Duodenal mucosa (tissue), 2 donors: ENCODE results near the gene CD44.
"Not testable (repeated sequence)": the region's sequence is repeated elsewhere in the genome, so short reads cannot be mapped to it uniquely, and the experiment has no call there.

Experiments used
- H3K27ac ChIP-seq: one replicate; pipeline ENCODE4 v1.7.0; 2013; ENCODE audit warnings: low read depth, low read length
- H3K27me3 ChIP-seq, 2 donors: one replicate each; pipeline ENCODE4 v1.7.0; 2013; ENCODE audit warnings: low read length in 2 of 2, control low read depth in 1 of 2; ENCODE audit not compliant: insufficient read depth in 2 of 2, control insufficient read depth in 1 of 2
- H3K36me3 ChIP-seq, 2 donors: one replicate each; pipeline ENCODE4 v1.7.0; 2013; ENCODE audit warnings: low read length in 2 of 2, control low read depth in 1 of 2; ENCODE audit not compliant: insufficient read depth in 2 of 2, control insufficient read depth in 1 of 2
- H3K4me1 ChIP-seq, 2 donors: one replicate each; pipeline ENCODE4 v1.7.0; 2013; ENCODE audit warnings: low read length in 2 of 2, control low read depth in 1 of 2; ENCODE audit not compliant: insufficient read depth in 2 of 2, control insufficient read depth in 1 of 2
- H3K4me3 ChIP-seq, 2 donors: one replicate each; pipeline ENCODE4 v1.7.0; 2013; ENCODE audit warnings: low read length in 2 of 2, low read depth in 1 of 2
- H3K9ac ChIP-seq, 2 donors: one replicate each; pipeline ENCODE4 v1.7.0; 2013; ENCODE audit warnings: low read length in 2 of 2, low read depth in 1 of 2
- H3K9me3 ChIP-seq, 2 donors: one replicate each; pipeline ENCODE4 v1.7.0; 2013; ENCODE audit warnings: low read length in 2 of 2, control low read depth in 1 of 2; ENCODE audit not compliant: control insufficient read depth in 1 of 2

CD44 gene

DNA sequence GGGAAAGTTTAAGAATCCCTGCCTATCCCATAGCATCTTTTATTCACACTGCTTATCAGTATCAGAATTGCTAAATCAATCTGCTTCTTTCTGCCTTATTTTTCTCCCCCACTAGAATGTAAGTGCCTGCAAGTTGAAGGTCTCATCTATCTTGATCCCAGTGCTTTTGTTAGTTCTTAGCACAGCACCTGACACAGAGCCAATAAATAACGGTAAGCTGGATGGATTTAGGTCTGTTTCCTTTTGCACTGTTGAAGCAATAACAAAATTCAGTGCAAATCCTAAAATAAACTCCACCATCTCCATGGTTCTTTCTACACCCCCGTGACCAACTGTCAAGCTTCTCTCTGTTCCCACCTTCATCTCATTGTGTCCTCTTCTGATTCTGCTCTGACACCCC, 36.7 kb upstream of the CD44 start:
- Histone ChIP-seq H3K27ac (no peak overlapping the region), H3K27me3 (no peaks in the 10 kb centered on the region), H3K4me1 (peaks cover 5 to 8% of the 10 kb centered on the region in 2 donors), H3K9ac (no peak overlapping the region), H3K36me3 (no peaks in the 10 kb centered on the region), H3K4me3 (no peak overlapping the region), H3K9me3 (no peaks in the 10 kb centered on the region)

DNA sequence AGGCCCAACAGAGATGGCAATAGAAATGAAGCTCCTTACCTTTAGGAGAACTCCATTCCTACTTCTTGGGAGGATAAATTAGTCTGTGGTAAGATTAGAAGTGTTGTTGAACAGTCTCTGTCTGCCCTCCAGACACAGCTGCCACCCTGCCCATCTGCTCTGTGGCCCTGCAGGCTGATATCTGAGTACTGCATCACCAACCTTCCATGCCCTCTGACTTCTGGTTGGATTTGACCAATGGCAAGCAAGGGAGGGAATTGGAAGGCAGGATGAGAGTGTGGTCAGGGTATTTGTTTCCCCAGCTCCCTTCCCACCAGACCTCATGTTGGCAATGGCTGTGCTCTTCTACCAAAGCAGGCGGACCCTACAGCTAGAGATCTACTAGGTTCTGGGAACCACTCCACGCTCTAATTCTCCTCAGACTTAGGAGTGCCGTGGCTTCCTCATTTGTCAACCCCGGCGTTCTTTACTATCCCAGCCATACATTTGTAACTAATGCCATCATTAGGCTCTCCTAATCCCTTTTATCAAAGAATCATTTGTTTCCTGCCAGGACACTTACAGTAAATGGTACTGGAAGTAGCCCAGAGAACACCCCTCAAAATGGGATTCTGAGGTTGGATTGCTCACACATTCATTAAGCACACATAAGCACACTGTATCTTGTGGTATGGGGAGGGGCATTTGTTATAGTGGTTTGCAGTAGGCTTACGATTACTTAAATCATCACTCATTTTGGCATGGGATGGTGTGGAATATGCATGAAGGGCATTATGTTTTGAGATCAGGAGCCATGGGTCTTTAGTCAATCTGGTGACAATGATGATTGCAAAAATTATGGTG, 35.4 kb upstream of the CD44 start:
- no peaks in the 10 kb centered on the region for H3K36me3 ChIP-seq
- no peak overlapping the region for H3K4me3 ChIP-seq
- H3K27me3 ChIP-seq = no peaks in the 10 kb centered on the region
- no peaks in the 10 kb centered on the region for H3K9me3 ChIP-seq
- H3K4me1 ChIP-seq = peaks cover 6 to 12% of the 10 kb centered on the region in 2 donors
- no peak overlapping the region for H3K9ac ChIP-seq
- H3K27ac ChIP-seq = no peak overlapping the region

DNA sequence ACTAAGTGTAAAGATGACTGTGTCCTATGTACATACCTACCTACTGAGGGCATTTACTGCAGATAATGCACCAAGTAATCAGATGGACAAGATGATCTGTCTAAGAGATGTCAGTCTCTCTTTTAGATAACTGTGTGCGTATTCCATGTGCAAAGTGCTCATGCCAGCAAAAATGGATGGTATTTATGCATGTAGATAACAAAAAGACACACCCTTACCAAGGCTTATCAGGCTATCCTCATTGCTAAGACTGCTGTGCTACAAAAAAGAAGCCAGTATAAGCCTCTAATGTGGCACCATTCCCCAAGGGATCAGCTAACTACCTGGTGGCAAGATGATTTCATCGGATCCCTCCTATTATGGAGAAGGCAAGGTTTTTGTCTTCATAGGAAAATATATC, 34.3 kb upstream of the CD44 start:
- no peaks in the 10 kb centered on the region for H3K36me3 ChIP-seq
- no peak overlapping the region for H3K27ac ChIP-seq
- no peak overlapping the region for H3K9ac ChIP-seq
- H3K4me1 ChIP-seq = peaks cover 6 to 9% of the 10 kb centered on the region in 2 donors
- H3K27me3 ChIP-seq = no peaks in the 10 kb centered on the region
- H3K4me3 ChIP-seq = no peak overlapping the region
- no peaks in the 10 kb centered on the region for H3K9me3 ChIP-seq

DNA sequence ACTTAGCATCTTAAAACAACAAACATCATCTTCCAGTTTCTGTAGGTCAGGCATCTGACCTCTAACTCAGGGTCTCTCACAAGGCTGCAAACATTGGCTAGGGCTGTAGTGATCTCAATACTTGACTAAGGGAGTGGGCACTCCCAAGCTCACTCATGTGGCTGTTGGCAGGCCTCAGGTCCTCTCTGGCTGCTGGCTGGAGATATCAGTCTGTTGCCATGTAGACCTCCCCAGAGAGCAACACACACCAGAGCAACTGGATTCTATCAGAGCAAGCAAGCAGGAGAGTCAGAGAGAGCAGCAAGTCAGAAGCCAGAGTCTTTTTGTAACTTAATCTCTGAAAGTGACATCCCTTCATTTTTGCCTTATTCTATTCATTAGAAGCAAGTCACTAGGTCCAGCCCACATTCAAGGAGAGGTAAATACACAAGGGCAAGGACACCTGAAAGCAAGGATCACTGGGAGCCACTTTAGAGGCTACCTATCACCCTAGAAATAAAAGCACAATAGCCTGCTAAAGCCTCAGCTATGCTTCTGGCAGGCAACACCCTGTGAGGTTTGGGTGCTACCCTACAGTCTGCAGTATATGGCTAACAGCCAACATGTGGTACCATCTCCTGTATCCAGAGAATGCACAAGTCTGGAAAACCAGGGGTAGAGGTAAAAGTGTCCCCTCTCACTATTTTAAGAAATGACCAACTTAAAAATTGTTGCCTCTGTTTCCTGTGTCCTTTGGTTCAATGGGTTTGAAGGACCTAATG, 33.5 kb upstream of the CD44 start:
- Histone ChIP-seq H3K27me3 (no peaks in the 10 kb centered on the region), H3K4me1 (peaks cover 8 to 9% of the 10 kb centered on the region in 2 donors), H3K27ac (no peak overlapping the region), H3K4me3 (no peak overlapping the region), H3K36me3 (no peaks in the 10 kb centered on the region), H3K9me3 (no peaks in the 10 kb centered on the region), H3K9ac (no peak overlapping the region)

DNA sequence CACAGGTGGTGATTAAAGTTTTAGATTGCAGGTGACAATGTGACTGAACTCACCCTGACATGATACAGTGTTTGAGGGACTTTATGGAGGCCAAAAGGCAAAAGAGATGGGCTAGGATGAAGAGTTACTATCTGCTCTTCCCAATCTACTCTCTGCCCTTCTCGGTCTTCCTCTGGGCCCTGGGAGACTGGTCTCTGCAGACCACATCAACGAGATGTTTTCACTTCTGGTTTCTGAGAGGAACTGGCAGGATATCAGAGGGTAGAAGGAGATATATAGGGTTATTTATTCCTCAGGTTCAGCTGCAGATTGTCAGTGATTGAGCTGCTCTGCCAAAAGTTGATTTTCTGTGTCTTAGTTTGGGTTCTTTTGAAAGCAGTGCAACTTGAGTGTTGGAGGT, 32.4 kb upstream of the CD44 start:
- peaks cover 17 to 19% of the 10 kb centered on the region in 2 donors for H3K4me1 ChIP-seq
- H3K27ac ChIP-seq = no peak overlapping the region
- no peak overlapping the region for H3K4me3 ChIP-seq
- H3K27me3 ChIP-seq = no peaks in the 10 kb centered on the region
- H3K9me3 ChIP-seq = no peaks in the 10 kb centered on the region
- H3K36me3 ChIP-seq = no peaks in the 10 kb centered on the region
- H3K9ac ChIP-seq = no peak overlapping the region

DNA sequence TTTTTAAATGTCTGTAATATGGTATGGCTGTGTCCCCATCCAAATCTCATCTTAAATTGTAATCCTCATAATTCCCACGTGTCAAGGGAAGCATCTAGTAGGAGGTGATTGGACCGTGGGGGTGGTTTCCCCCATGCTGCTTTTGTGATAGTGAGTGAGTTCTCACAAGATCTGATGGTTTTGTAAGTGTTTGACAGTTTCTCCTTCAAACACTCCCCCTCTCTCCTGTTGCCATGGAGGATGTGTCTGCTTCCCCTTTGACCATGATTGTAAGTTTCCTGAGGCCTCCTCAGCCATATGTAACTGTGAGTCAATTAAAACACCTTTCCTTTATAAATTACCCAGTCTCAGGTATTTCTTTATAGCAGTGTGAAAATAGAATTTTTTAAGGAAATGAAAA, 31.1 kb upstream of the CD44 start:
- no peak overlapping the region for H3K9ac ChIP-seq
- H3K36me3 ChIP-seq = no peaks in the 10 kb centered on the region
- H3K27me3 ChIP-seq = no peaks in the 10 kb centered on the region
- H3K9me3 ChIP-seq = no peaks in the 10 kb centered on the region
- no peak overlapping the region for H3K27ac ChIP-seq
- peaks cover 20 to 21% of the 10 kb centered on the region in 2 donors for H3K4me1 ChIP-seq
- no peak overlapping the region for H3K4me3 ChIP-seq

DNA sequence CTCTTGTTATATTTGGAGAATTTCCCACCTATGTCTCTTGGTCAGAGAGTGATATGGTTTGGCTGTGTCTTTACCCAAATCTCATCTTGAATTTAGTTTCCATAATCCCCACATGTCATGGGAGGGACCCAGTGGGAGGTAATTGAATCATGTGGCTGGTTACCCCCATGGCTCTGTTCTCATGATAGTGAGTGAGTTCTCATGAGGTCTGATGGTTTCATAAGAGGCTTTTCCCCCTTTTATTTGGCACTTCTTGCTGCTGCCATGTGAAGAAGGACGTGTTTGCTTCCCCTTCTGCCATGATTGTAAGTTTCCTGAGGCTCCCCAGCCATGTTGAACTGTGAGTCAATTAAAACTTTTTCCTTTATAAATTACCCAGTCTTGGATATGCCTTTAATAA, 30.6 kb upstream of the CD44 start:
- H3K9me3 ChIP-seq, H3K9ac ChIP-seq, H3K4me3 ChIP-seq, H3K36me3 ChIP-seq, H3K27me3 ChIP-seq, H3K27ac ChIP-seq: not testable (repeated sequence)
- peaks cover 20 to 21% of the 10 kb centered on the region in 2 donors for H3K4me1 ChIP-seq

DNA sequence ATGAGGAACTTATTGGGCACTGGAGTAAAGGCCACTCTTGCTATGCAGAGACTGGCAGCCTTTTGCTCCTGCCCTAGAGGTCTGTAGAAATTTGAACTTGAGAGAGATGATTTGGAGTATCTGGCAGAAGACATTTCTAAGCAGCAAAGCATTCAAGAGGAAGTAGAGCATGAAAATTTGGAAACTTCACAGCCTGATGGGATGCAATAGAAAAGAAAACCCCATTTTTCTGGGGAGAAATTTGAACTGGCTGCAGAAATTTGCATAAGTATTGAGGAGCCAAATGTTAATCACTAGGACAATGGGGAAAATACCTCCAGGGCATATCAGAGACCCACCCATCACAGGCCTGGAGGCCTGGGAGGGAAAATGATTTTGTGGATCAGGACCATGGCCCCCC, 29.9 kb upstream of the CD44 start:
- no peak overlapping the region for H3K27ac ChIP-seq
- H3K4me3 ChIP-seq = no peak overlapping the region
- H3K27me3 ChIP-seq = no peaks in the 10 kb centered on the region
- no peak overlapping the region for H3K9ac ChIP-seq
- H3K9me3 ChIP-seq = no peaks in the 10 kb centered on the region
- no peaks in the 10 kb centered on the region for H3K36me3 ChIP-seq
- peaks cover 20 to 21% of the 10 kb centered on the region in 2 donors for H3K4me1 ChIP-seq

DNA sequence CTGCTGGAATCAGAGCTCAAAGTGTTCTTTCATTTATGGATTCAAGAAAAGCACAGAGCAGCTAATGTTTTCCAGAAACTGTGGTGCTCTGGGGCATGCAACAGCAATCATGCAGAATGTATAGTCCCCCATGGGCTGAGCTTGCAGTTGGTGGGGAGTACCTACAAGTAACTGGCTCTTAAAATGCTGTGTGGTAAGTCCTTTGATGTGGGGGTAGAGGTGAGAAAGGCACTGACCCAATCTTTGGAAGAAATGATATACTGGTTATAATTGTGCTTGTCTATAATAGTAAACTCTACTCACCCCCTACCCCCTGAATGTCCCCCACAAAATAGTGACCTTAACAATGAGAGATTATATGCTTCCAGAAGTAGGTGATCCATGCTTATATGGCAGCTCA, 29.1 kb upstream of the CD44 start:
- Histone ChIP-seq H3K9me3 (no peaks in the 10 kb centered on the region), H3K9ac (no peak overlapping the region), H3K27ac (no peak overlapping the region), H3K27me3 (no peaks in the 10 kb centered on the region), H3K36me3 (no peaks in the 10 kb centered on the region), H3K4me3 (no peak overlapping the region), H3K4me1 (peaks cover 20 to 21% of the 10 kb centered on the region in 2 donors)
